Measurements from ENCODE around the gene PDS5B.

- TF ChIP-seq, protein P1, sequence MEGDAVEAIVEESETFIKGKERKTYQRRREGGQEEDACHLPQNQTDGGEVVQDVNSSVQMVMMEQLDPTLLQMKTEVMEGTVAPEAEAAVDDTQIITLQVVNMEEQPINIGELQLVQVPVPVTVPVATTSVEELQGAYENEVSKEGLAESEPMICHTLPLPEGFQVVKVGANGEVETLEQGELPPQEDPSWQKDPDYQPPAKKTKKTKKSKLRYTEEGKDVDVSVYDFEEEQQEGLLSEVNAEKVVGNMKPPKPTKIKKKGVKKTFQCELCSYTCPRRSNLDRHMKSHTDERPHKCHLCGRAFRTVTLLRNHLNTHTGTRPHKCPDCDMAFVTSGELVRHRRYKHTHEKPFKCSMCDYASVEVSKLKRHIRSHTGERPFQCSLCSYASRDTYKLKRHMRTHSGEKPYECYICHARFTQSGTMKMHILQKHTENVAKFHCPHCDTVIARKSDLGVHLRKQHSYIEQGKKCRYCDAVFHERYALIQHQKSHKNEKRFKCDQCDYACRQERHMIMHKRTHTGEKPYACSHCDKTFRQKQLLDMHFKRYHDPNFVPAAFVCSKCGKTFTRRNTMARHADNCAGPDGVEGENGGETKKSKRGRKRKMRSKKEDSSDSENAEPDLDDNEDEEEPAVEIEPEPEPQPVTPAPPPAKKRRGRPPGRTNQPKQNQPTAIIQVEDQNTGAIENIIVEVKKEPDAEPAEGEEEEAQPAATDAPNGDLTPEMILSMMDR (conservative IDR thresholded peaks at IDR 0.05; ENCODE audit: low read depth, low read length): no peak
- no peak for TF ChIP-seq EZH2 (IDR thresholded peaks at IDR 0.05; ENCODE audit: borderline replicate concordance, low read depth, low read length, poor library complexity, severe bottlenecking)
These were observed 109.5 kb downstream of the PDS5B start for GRCh38 chr13:32695602-32696250.
